Measurements from ENCODE around the gene HYKK.

GRCh38 chr15:78550815-78551214 is 43.4 kb downstream of the HYKK start:
- TF ChIP-seq CTCF (IDR thresholded peaks at IDR 0.05 in 8 of 11, conservative IDR thresholded peaks at IDR 0.05 in 3 of 11) = no peak
- no peak for TF ChIP-seq POLR2A (IDR thresholded peaks at IDR 0.05)
